RPMI7951 (cell line): ENCODE results near the gene SLC38A9. TPM values are rescaled to one million over a fixed set of nuclear protein-coding genes. Genes with fewer than 3 reads are reported as not detected.

Experiments
- DNase-seq: peaks from one replicate; pipeline ENCODE4 v3.0.0-alpha.2; 2012; ENCODE audit warnings: low read depth
- total RNA-seq: library from RNA; depleted of rRNA; stranded (reverse); fragments of >200 nt; shearing (Covaris generic); gene quantifications from 2 replicates; pipeline ENCODE4 v1.2.3, GENCODE V29; 2014

The SLC38A9 gene
- total RNA-seq, 1 experiment from 2014 or later, result 24.2 TPM

GRCh38 chr5:55613112-55613868 lies 98.8 kb downstream of the SLC38A9 start:
- DNase-seq, result no peak

GRCh38 chr5:55610542-55610941 lies 101.6 kb downstream of the SLC38A9 start:
- no peak for DNase-seq

GRCh38 chr5:55609413-55609812 lies 102.7 kb downstream of the SLC38A9 start:
- no peak for DNase-seq

GRCh38 chr5:55608595-55609349 lies 103.4 kb downstream of the SLC38A9 start:
- no peak for DNase-seq

DNA sequence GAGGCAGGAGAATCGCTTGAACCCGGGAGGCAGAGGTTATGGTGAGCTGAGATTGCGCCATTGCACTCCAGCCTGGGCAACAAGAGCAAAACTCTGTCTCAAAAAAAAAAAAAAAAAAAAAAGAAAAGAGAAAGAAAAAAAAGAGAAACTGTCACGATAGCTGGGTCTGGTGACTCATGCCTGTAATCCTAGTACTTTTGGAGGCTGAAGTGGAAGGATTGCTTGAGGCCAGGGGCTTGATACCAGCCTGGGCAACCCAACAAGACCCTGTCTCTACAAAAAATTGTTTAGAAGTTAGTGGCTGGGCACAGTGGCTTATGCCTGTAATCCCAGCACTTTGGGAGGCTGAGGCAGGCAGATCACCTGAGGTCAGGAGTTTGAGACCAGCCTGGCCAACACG lies 104.8 kb downstream of the SLC38A9 start:
- peak; percentile 68 for DNase-seq

GRCh38 chr5:55604611-55605067 lies 107.5 kb downstream of the SLC38A9 start:
- DNase-seq, result peak; percentile 66

DNA sequence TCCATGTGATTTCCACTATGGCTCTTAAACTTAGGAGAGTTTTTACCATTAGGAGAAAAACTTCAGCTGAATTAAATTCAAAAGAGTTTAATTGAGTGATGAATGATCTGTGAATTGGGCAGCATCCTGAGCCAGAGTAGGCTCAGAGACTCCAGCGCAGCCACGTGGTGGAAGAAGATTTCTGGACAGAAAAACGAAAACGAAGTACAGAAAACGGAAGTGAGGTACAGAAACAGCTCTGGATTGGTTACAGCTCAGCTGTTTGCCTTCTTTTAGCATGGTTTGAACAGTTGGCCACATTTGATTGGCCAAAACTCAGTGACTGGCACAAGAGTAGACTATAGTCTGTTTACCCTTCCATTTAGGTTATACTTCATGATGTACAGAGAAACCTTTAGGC lies 108.2 kb downstream of the SLC38A9 start:
- peak; percentile 88 for DNase-seq

- DNase-seq, result no peak
Observed at GRCh38 chr5:55601628-55602027, 110.5 kb downstream of the SLC38A9 start.

- peak; percentile 88 for DNase-seq
Observed at GRCh38 chr5:55601204-55601618, 110.9 kb downstream of the SLC38A9 start.

GRCh38 chr5:55600497-55601203 lies 111.5 kb downstream of the SLC38A9 start:
- peak; percentile 70 for DNase-seq

GRCh38 chr5:55600086-55600485 lies 112.0 kb downstream of the SLC38A9 start:
- DNase-seq, result no peak

GRCh38 chr5:55599148-55600050 lies 112.7 kb downstream of the SLC38A9 start:
- DNase-seq, result no peak

- DNase-seq, result peak; percentile 82
Observed at GRCh38 chr5:55597014-55597981, 114.8 kb downstream of the SLC38A9 start.

GRCh38 chr5:55594671-55595070 lies 117.5 kb downstream of the SLC38A9 start:
- no peak for DNase-seq

DNA sequence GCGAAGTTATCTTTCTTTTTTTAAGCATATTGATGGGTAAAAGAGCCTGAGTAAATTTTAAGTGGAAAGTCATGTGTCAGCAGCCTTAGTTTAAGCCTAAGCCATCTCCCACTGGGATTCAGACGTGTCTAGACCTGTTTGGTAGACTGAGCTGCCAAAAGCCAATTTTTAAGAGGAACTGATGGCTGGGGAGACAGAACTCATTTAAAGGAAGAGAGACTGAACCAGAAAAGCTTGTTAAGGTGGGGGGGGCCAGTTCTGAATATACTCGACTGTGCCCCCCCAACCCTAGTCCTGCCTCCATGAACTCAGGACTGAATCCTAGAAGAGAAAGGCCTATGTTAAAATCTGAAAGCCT lies 119.0 kb downstream of the SLC38A9 start:
- DNase-seq, result no peak

DNA sequence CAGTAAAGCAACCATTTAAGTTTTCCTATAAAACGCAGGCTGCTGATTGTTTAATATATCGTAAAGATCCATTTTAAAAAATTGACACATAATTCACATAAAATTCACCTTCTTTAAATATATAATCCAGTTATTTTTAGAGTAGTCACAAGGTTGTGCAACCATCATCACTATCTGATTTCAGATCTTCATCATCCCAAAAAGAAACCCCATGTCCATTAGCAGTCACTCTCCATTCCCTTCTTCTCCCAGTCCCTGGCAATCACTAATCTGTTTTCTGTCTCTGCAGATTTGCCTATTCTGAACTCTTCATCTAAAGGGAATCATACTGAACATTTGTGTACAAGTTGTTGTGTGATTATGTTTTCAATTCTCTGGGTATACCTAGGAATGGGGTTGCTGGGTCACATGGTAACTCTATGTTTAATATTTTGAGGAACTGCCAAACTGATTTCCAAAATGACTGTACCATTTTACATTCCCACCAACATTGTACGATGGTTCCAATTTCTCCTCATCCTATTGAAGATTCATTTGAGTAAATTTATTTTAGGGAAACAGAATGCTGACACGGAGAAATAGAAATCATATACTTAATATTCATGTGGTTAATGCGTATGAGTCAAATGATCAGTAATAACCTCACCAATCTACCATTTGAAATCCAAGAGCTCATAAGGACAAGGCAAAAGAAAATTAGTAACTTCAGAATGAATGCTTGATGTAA lies 119.6 kb downstream of the SLC38A9 start:
- DNase-seq, result no peak

DNA sequence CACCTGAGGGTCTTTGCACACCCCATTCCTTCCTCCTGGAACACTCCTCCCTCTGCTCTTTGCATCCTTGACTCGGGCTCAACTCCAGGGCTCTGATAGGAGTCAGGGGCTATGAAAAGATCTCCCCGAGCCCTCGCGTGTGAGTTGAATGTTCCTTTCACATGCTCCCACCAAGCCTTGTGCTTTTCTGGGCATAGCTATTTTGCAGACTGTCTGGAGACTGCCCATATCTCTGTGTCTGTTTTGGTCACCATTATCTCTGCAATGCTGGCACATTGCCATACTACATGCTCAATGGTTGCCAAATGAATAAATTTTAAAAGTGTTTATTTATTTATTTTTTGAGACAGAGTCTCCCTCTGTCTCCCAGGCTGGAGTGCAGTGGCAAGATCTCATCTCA lies 120.4 kb downstream of the SLC38A9 start:
- no peak for DNase-seq

GRCh38 chr5:55585206-55585610 lies 126.9 kb downstream of the SLC38A9 start:
- DNase-seq, result no peak

GRCh38 chr5:55584398-55585205 lies 127.5 kb downstream of the SLC38A9 start:
- no peak for DNase-seq
